ENCODE results near the gene PDCD10.
A peak's percentile ranks its signal among the peaks of the same experiment; 100 is the strongest.

Gene PDCD10

GRCh38 chr3:167734498-167735232 lies at the start of gene PDCD10:
PDCD10 (minus strand) TSS chr3:167734892; CDS start chr3:167720157, 14,735 bp downstream.
- peak; percentile 98 for DNase-seq

GRCh38 chr3:167783781-167784180 lies 49.1 kb upstream of the PDCD10 start:
- no peak for DNase-seq

- no peak for DNase-seq
Observed at GRCh38 chr3:167780214-167780883, 45.7 kb upstream of the PDCD10 start.

- DNase-seq, result no peak
Observed at GRCh38 chr3:167777356-167777755, 42.7 kb upstream of the PDCD10 start.

GRCh38 chr3:167776066-167776685 lies 41.5 kb upstream of the PDCD10 start:
- DNase-seq, result no peak

- DNase-seq, result no peak
Observed at GRCh38 chr3:167773584-167773983, 38.9 kb upstream of the PDCD10 start.

- DNase-seq, result no peak
Observed at GRCh38 chr3:167772992-167773391, 38.3 kb upstream of the PDCD10 start.

GRCh38 chr3:167762296-167762695 lies 27.6 kb upstream of the PDCD10 start:
- no peak for DNase-seq

- no peak for DNase-seq
Observed at GRCh38 chr3:167761302-167761701, 26.6 kb upstream of the PDCD10 start.

- DNase-seq, result no peak
Observed at GRCh38 chr3:167754049-167754448, 19.4 kb upstream of the PDCD10 start.

- DNase-seq, result no peak
Observed at GRCh38 chr3:167750272-167750971, 15.7 kb upstream of the PDCD10 start.

- DNase-seq, result no peak
Observed at GRCh38 chr3:167749728-167750127, 15.0 kb upstream of the PDCD10 start.

- no peak for DNase-seq
Observed at GRCh38 chr3:167749209-167749608, 14.5 kb upstream of the PDCD10 start.

GRCh38 chr3:167743799-167744198 lies 9.1 kb upstream of the PDCD10 start:
- no peak for DNase-seq

GRCh38 chr3:167742338-167742737 lies 7.6 kb upstream of the PDCD10 start:
- no peak for DNase-seq

GRCh38 chr3:167740961-167741587 lies 6.4 kb upstream of the PDCD10 start:
- no peak for DNase-seq

GRCh38 chr3:167739190-167739810 lies 4.6 kb upstream of the PDCD10 start:
- DNase-seq, result no peak

GRCh38 chr3:167738037-167738436 lies 3.3 kb upstream of the PDCD10 start:
- no peak for DNase-seq

GRCh38 chr3:167736997-167737396 lies 2.3 kb upstream of the PDCD10 start:
- DNase-seq, result no peak

GRCh38 chr3:167736264-167736787 lies 1.6 kb upstream of the PDCD10 start:
- no peak for DNase-seq

GRCh38 chr3:167735233-167736138 lies 794 bp upstream of the PDCD10 start, which contains the start of gene SERPINI1:
SERPINI1 (plus strand) TSS chr3:167735721; CDS start chr3:167789129, 53,408 bp downstream.
- DNase-seq, result peak; percentile 84
